Erythroblast (primary cell): Measurements from ENCODE around the gene THAP10.
"Not testable (repeated sequence)": the region's sequence is repeated elsewhere in the genome, so short reads cannot be mapped to it uniquely, and the experiment has no call there.

Experiments used
- DNase-seq, 2 experiments: peaks; one replicate each; lab custom pipeline; 2025; lab: John Stamatoyannopoulos, UW
- GATA1 ChIP-seq: IDR thresholded peaks from 2 replicates; pipeline ENCODE4 v1.6.1; 2011; ENCODE audit warnings: low read depth, mild to moderate bottlenecking, control low read depth, low read length, moderate library complexity
- POLR2A ChIP-seq: IDR thresholded peaks from 2 replicates; pipeline ENCODE4 v1.6.1; 2011; ENCODE audit warnings: mild to moderate bottlenecking, low read length

THAP10 gene

GRCh38 chr15:70870051-70870450 is 22.2 kb downstream of the THAP10 start:
- DNase-seq = no peak
- TF ChIP-seq POLR2A = no peak
- no peak for TF ChIP-seq GATA1

GRCh38 chr15:70869346-70869745 is 22.9 kb downstream of the THAP10 start:
- no peak for TF ChIP-seq POLR2A
- TF ChIP-seq GATA1 = no peak
- DNase-seq = no peak

- no peak for DNase-seq
- TF ChIP-seq GATA1 (no peak), POLR2A (no peak)
These were observed 24.2 kb downstream of the THAP10 start for GRCh38 chr15:70867911-70868467.

DNA sequence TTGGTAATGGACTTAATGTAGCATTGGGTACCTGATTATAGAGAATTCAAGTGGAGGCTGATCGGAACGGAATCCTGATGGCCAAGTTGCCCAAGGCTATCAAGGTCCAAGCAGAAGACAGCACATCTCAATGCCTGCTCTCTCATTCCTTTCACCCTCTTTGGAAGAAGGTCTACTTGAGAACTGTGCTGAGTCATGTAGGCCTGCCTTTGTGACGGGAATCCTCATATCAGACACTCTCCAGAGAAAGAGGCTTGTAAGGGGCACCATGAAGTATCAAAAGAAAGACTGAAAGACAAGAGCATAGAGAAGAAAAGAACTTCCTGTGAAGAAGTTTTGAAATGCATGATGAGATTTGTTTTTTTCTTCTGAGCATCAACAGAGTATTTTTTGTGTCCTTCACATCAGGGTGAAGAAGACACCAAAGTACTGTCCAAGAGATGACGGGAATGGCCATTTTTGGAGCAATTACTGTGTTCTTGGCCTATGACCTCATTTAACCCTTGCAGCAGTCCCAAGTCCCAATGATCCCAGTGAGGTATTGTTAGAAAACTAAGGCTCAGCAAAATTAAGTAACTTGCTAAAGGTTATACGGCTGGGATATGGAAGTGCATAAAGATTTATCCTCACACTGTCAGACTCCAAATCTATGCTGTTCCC is 25.1 kb downstream of the THAP10 start:
- TF ChIP-seq POLR2A (no peak), GATA1 (no peak)
- peak in 1 of 2 experiments; percentile 6 for DNase-seq

DNA sequence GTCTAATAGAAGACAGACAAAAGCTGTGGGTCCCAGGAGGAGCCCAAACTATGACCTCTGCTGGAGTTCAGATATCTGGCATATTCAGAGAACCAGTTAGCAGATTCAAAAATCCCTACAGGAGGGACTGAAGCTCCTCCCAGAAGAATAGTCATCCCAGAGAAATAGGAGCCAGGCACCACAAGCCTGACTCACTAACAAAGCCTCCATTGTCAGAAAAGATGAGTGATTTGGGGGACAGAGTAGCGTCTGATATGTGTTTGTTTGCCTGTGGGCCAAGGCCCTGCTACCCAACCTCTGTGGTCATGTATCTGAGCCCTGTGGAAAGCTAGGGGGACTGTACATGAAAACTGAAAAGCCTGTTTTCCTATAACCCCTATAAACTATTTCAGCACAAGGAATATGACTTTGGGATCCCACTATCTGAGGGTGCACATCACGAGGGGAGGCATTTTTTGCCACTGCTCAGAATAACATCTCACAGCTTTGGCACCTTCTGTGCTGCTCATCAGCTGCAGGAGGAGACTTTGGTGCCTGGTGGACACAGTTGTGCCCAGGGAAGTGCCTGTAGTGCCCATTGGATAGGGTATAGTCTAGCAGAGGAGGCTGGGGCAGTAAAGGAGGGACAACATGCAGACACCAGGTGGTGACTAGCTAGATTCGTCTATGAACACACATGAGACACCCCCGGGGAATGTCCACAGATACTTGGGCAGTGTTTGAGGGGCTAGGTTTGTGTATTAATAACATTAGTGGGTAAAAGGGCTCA is 28.6 kb downstream of the THAP10 start:
- TF ChIP-seq GATA1 = no peak
- no peak for TF ChIP-seq POLR2A
- DNase-seq = no peak

DNA sequence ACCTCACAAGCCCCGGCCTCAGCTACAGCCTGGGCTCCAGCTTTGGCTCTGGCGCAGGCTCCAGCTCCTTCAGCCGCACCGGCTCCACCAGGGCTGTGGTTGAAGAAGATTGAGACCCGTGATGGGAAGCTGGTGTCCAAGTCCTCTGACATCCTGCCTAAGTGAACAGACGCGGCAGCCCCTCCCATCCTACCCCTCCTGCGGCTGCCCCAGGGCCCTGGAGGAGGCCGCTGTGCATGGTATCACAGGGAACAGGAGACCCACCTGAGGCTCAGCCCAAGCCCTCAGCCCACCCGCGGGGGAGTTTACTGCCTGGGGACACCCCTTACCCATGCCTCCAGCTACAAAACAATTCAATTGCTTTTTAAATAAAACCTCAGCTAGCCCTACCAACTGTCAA is 32.2 kb downstream of the THAP10 start:
- TF ChIP-seq POLR2A = no peak
- no peak for TF ChIP-seq GATA1
- no peak for DNase-seq

DNA sequence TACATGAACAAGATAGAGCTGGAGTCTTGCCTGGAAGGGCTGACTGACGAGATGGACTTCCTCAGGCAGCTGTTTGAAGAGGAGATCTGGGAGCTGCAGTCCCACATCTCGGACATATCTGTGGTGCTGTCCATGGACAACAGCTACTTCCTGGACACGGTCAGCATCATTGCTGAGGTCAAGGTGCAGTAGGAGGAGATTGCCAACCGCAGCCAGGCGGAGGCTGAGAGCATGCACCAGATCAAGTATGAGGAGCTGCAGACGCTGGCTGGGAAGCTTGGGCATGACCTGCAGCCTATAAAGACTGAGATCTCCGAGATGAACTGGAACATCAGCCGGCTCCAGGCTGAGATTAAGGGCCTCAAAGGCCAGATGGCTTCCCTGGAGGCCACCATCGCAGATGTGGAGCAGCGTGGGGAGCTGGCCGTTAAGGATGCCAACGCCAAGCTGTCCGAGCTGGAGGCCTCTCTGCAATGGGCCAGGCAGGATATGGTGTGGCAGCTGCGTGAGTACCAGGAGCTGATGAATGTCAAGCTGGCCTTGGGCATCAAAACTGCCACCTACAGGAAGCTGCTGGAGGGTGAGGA is 32.8 kb downstream of the THAP10 start:
- DNase-seq = no peak
- TF ChIP-seq POLR2A (no peak), GATA1 (no peak)

- not testable (repeated sequence) for DNase-seq
These were observed 33.5 kb downstream of the THAP10 start for GRCh38 chr15:70858614-70859321.

GRCh38 chr15:70857562-70858285 is 34.5 kb downstream of the THAP10 start:
- DNase-seq = peak in 1 of 2 experiments; percentile 8
- TF ChIP-seq GATA1 = no peak
- no peak for TF ChIP-seq POLR2A

DNA sequence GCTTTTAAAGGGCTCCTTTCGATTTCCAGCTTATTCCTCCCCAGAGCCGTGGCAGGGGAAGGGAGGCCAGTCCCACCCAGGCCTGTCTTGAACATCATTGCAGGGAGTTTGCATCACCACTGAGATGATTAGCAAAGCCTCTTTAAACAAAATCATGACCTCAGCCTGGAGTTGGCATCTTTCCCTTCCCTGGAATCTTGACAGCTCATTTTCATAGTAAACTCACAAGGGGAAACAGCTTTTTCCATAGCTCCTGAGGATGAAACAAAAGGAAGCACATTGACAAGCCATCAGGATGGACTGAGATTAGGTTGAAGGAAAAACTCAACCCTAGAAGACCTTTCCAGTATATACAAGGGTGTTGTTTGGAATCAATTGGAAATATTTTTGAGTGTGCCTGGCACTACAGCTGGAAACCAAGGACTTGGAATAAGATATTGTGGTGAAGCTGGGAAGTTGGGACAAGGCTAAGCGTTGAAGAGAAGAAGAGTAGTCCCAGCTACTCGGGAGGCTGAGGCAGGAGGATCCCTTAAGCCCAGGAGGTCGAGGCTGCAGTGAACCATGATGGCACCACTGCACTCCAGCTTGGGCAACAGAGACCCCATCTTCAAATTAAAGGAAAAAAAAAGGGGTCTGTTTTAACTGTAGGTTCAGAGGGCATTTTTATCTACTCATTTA is 35.2 kb downstream of the THAP10 start:
- peak in 1 of 2 experiments; percentile 75 for DNase-seq
- no peak for TF ChIP-seq POLR2A
- TF ChIP-seq GATA1 = no peak

DNA sequence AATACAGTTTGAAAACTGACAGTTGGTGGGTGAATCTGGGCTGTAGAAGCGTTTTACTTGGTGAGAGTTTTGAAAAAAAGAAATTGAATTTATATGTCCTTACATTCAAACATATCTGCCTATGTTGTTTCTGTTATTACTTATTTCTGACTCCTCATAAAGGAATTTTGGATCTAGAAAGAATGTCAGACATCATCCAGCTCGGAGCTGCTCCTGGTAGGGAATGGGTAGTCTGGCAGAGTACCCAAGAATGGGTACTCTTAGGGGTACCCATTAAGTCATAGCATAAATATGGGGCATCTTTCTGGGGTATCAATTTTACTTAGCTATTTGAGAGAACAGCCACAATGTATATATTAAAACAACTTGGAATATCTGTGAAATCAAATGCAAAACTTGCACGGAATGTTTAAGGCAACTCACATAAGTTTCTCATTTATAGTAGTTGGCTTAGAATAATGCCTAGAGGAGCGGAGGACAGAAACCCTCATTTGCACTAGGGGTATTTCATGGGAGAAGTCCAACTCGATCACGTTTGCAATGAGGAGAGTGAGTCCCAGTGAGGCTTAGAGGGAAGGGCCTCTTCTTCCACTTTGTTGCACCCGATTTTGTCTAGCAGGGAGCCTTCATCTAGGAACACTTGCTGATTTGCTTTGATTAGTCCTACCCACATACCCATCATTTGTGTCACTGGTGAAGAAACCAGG is 35.9 kb downstream of the THAP10 start:
- no peak for TF ChIP-seq POLR2A
- no peak for TF ChIP-seq GATA1

GRCh38 chr15:70855764-70856163 is 36.5 kb downstream of the THAP10 start:
- no peak for TF ChIP-seq GATA1
- TF ChIP-seq POLR2A = no peak
- peak in 1 of 2 experiments; percentile 6 for DNase-seq

More for the DNA sequence above, 35.9 kb downstream of the THAP10 start:
- DNase-seq = no peak
